ENCODE measurements around the gene USP21.

DNA sequence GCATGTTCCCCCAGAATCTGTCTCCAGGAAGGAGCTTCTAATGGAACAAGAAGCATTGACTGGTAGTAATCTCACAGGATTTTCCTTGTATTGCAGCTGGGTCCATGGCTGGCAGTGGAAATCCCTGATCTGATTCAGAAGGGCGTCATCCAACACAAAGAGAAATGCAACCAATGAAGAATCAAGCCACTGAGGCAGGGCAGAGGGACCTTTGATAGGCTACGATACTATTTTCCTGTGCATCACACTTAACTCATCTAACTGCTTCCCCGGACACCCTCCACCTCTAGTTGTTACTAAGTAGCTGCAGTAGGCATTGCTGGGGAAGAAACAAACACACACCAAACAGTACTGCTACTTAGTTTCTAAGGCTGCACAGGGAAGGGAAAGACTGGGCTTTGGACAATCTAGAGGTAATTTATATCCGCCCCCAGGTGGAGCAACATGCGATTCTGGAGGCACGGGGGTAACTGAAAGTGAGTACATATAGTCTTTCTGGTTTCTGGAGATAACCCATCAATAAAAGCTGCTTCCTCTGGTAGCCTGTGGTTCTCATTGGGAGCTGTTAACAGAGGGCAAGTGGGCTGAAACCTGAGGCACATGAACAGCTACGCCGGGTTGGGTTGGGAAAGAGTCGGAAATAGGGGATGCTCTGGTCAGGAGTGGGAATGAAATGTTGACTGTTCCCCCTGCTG lies 837 bp upstream of the USP21 start:
- no peak for TF ChIP-seq CTCF (IDR thresholded peaks at IDR 0.05)
- no peak for TF ChIP-seq POLR2A (IDR thresholded peaks at IDR 0.05)
